H1 (cell line): ENCODE data around the gene SHISA8. TPM values are rescaled to one million over a fixed set of nuclear protein-coding genes. Genes with fewer than 3 reads are reported as not detected.

ENCODE experiments used
- CTCF ChIA-PET: fragments of 300-600 bp; sonication (Branson Sonifier 250); formaldehyde crosslinking; loops from one replicate; lab custom pipeline; 2021; ENCODE audit not compliant: partially characterized antibody; lab: Charles Lee
- POLR2A ChIA-PET: fragments of 300-600 bp; sonication (Branson Sonifier 250); formaldehyde crosslinking; loops from one replicate; lab custom pipeline; 2021; ENCODE audit warnings: inconsistent platforms; ENCODE audit not compliant: partially characterized antibody; lab: Charles Lee
- DNase-seq, 2 experiments: peaks; one replicate each; pipeline versions ENCODE4 v3.0.0 to v3.0.0-alpha.2; 2010 to 2022; ENCODE audit warnings: low spot score in 2 of 2, low read depth in 1 of 2, mixed read lengths in 1 of 2
- FAIRE-seq: peaks from 2 replicates; lab custom pipeline; 2011; peaks lifted over from hg19 to GRCh38; lab: Jason Lieb, UNC
- H2AFZ ChIP-seq: 2 replicates; pipeline ENCODE4 v1.8.1; 2012; ENCODE audit warnings: low read length, inconsistent platforms
- H2AK5ac ChIP-seq: 2 replicates; pipeline ENCODE4 v1.6.1; 2013; ENCODE audit warnings: low read depth, low read length
- H2BK120ac ChIP-seq: replicated peaks from 2 replicates; pipeline ENCODE3; 2013; ENCODE audit warnings: low read depth, low read length, inconsistent platforms
- H2BK12ac ChIP-seq: 2 replicates; pipeline ENCODE4 v1.6.1; 2013; ENCODE audit warnings: low read depth, low read length
- H2BK15ac ChIP-seq: 2 replicates; pipeline ENCODE4 v1.6.1; 2013; ENCODE audit warnings: low read length
- H2BK20ac ChIP-seq: 2 replicates; pipeline ENCODE4 v1.6.1; 2013; ENCODE audit warnings: low read length
- H2BK5ac ChIP-seq: 2 replicates; pipeline ENCODE4 v1.6.1; 2013; ENCODE audit warnings: low read depth, low read length
- H3K14ac ChIP-seq: 2 replicates; pipeline ENCODE4 v1.6.1; 2013; ENCODE audit warnings: inconsistent platforms; ENCODE audit not compliant: insufficient read length
- H3K18ac ChIP-seq: 2 replicates; pipeline ENCODE4 v1.6.1; 2013; ENCODE audit warnings: low read length; ENCODE audit errors: extremely low read depth
- H3K23ac ChIP-seq: 2 replicates; pipeline ENCODE4 v1.6.1; 2013; ENCODE audit warnings: inconsistent platforms; ENCODE audit not compliant: insufficient read length
- H3K23me2 ChIP-seq: 2 replicates; pipeline ENCODE4 v1.6.1; 2013; ENCODE audit warnings: low read depth, low read length
- H3K27ac ChIP-seq: 2 replicates; pipeline ENCODE4 v1.6.1; 2011; ENCODE audit warnings: low read depth, low read length, inconsistent platforms
- H3K27me3 ChIP-seq, 4 experiments: replicated peaks in 1 of 4; 1 replicate in 1 of 4; 2 replicates in 3 of 4; pipeline versions ENCODE4 v1.6.1 to v1.8.1; 2011 to 2013; ENCODE audit warnings: low read length in 3 of 4, mild to moderate bottlenecking in 3 of 4, inconsistent platforms in 2 of 4, mixed read lengths in 2 of 4, moderate library complexity in 1 of 4; ENCODE audit not compliant: control insufficient read depth in 3 of 4, insufficient read depth in 3 of 4; ENCODE audit errors: extremely low read depth in 1 of 4
- H3K36me3 ChIP-seq, 4 experiments: 2 replicates each; pipeline versions ENCODE4 v1.6.1 to v1.8.1; 2011 to 2013; ENCODE audit warnings: mild to moderate bottlenecking in 4 of 4, low read length in 3 of 4, moderate library complexity in 2 of 4, control low read depth in 1 of 4, inconsistent platforms in 1 of 4; ENCODE audit not compliant: insufficient read depth in 4 of 4, control insufficient read depth in 2 of 4
- H3K4ac ChIP-seq: replicated peaks from 2 replicates; pipeline ENCODE3; 2013; ENCODE audit warnings: low read length, low read depth, mixed read lengths, inconsistent platforms; ENCODE audit not compliant: insufficient read length
- H3K4me1 ChIP-seq, 4 experiments: replicated peaks in 1 of 4; 1 replicate in 1 of 4; 2 replicates in 3 of 4; pipeline versions ENCODE4 v1.6.1 to v1.8.1; 2011 to 2013; ENCODE audit warnings: low read length in 3 of 4, inconsistent platforms in 2 of 4, mixed read lengths in 1 of 4; ENCODE audit not compliant: insufficient read depth in 4 of 4, control insufficient read depth in 3 of 4
- H3K4me2 ChIP-seq, 2 experiments: 2 replicates each; pipeline versions ENCODE4 v1.6.1 to v1.8.1; 2011 to 2013; ENCODE audit warnings: low read depth in 2 of 2, low read length in 2 of 2, control low read depth in 1 of 2, inconsistent platforms in 1 of 2, mild to moderate bottlenecking in 1 of 2; ENCODE audit not compliant: insufficient read depth in 1 of 2
- H3K4me3 ChIP-seq, 4 experiments: fragments of 200-600, 300-600 bp in 1 of 4; sonication (generic), shearing (Covaris generic), sonication (Bioruptor Twin) in 1 of 4; 2 replicates each; pipeline versions ENCODE4 v1.5.1 to v1.8.1; 2011 to 2016; ENCODE audit warnings: low read length in 4 of 4, low read depth in 3 of 4, control low read depth in 2 of 4, inconsistent platforms in 2 of 4, mild to moderate bottlenecking in 2 of 4, mixed read lengths in 1 of 4, moderate library complexity in 1 of 4; ENCODE audit not compliant: insufficient read depth in 2 of 4; ENCODE audit errors: extremely low read depth in 1 of 4
- H3K56ac ChIP-seq: replicated peaks from 2 replicates; pipeline ENCODE3; 2013; ENCODE audit warnings: low read depth, mild to moderate bottlenecking, mixed read lengths, low read length, inconsistent platforms; ENCODE audit not compliant: insufficient read length
- H3K79me1 ChIP-seq: 2 replicates; pipeline ENCODE4 v1.6.1; 2013; ENCODE audit warnings: low read depth, low read length, control low read depth
- H3K79me2 ChIP-seq, 2 experiments: 2 replicates each; pipeline versions ENCODE4 v1.6.1 to v1.8.1; 2012 to 2013; ENCODE audit warnings: low read length in 2 of 2, mild to moderate bottlenecking in 2 of 2, inconsistent platforms in 1 of 2; ENCODE audit not compliant: insufficient read depth in 2 of 2, control insufficient read depth in 1 of 2
- H3K9ac ChIP-seq, 4 experiments: replicated peaks in 1 of 4; 1 replicate in 1 of 4; 2 replicates in 3 of 4; pipeline versions ENCODE4 v1.6.1 to v1.8.1; 2011 to 2013; ENCODE audit warnings: low read depth in 3 of 4, low read length in 3 of 4, control low read depth in 2 of 4, mild to moderate bottlenecking in 2 of 4, moderate library complexity in 2 of 4, inconsistent platforms in 1 of 4; ENCODE audit errors: extremely low read depth in 1 of 4
- H3K9me3 ChIP-seq, 2 experiments: 2 replicates each; pipeline versions ENCODE4 v1.6.1 to v1.8.1; 2012 to 2013; ENCODE audit warnings: mild to moderate bottlenecking in 2 of 2, moderate library complexity in 2 of 2, control low read depth in 1 of 2, inconsistent platforms in 1 of 2, low read depth in 1 of 2, low read length in 1 of 2, mixed read lengths in 1 of 2; ENCODE audit not compliant: insufficient read depth in 2 of 2
- H4K20me1 ChIP-seq, 2 experiments: replicated peaks in 1 of 2; 2 replicates each; pipeline versions ENCODE3 to v1.8.1; 2011 to 2013; ENCODE audit warnings: inconsistent platforms in 2 of 2, low read length in 2 of 2, mild to moderate bottlenecking in 1 of 2; ENCODE audit not compliant: insufficient read depth in 2 of 2, control insufficient read depth in 1 of 2
- H4K5ac ChIP-seq: 2 replicates; pipeline ENCODE4 v1.6.1; 2013; ENCODE audit warnings: low read length, low read depth, mixed read lengths, inconsistent platforms; ENCODE audit not compliant: insufficient read length
- H4K8ac ChIP-seq: 2 replicates; pipeline ENCODE4 v1.8.0; 2013; ENCODE audit warnings: mild to moderate bottlenecking, moderate library complexity, low read length, inconsistent platforms; ENCODE audit not compliant: insufficient read depth; ENCODE audit errors: extremely low read depth
- H4K91ac ChIP-seq: replicated peaks from 2 replicates; pipeline ENCODE3; 2013; ENCODE audit warnings: low read length, mixed read lengths, inconsistent platforms; ENCODE audit not compliant: insufficient read length
- BCL11A ChIP-seq, 2 experiments: IDR thresholded peaks; one replicate each; pipeline ENCODE4 v1.6.1; 2011; ENCODE audit warnings: low read depth in 2 of 2, low read length in 2 of 2, mild to moderate bottlenecking in 2 of 2
- BRCA1 ChIP-seq: IDR thresholded peaks from 2 replicates; pipeline ENCODE4 v1.6.1; 2012; ENCODE audit warnings: low read depth, low read length, improper control_type of control experiment
- CHD1 ChIP-seq: IDR thresholded peaks from 2 replicates; pipeline ENCODE4 v1.6.1; 2012; ENCODE audit warnings: low read depth, low read length, improper control_type of control experiment
- EZH2 ChIP-seq: fragments of 200-600 bp; sonication (generic); IDR thresholded peaks from 2 replicates; pipeline ENCODE4 v1.7.1; 2012; ENCODE audit warnings: low read depth, mild to moderate bottlenecking, moderate library complexity, low read length, inconsistent platforms; ENCODE audit not compliant: severe bottlenecking
- MAX ChIP-seq: IDR thresholded peaks from 2 replicates; pipeline ENCODE4 v1.6.1; 2012; ENCODE audit warnings: inconsistent platforms
- POLR2A ChIP-seq, 2 experiments: IDR thresholded peaks; 1 replicate in 1 of 2; 2 replicates in 1 of 2; pipeline ENCODE4 v1.6.1; 2011; ENCODE audit warnings: low read depth in 2 of 2, low read length in 2 of 2, mild to moderate bottlenecking in 2 of 2; ENCODE audit errors: control extremely low read depth in 1 of 2
- RFX5 ChIP-seq: IDR thresholded peaks from 2 replicates; pipeline ENCODE4 v1.6.1; 2011; ENCODE audit warnings: low read depth, low read length, improper control_type of control experiment, borderline replicate concordance
- SAP30 ChIP-seq: fragments of 300-600 bp; sonication (generic); IDR thresholded peaks from 2 replicates; pipeline ENCODE4 v1.7.1; 2012; ENCODE audit warnings: low read length, moderate library complexity, mild to moderate bottlenecking, inconsistent platforms; ENCODE audit not compliant: insufficient read depth, insufficient replicate concordance
- SIRT6 ChIP-seq: IDR thresholded peaks from one replicate; pipeline ENCODE4 v1.7.1; 2012; ENCODE audit warnings: low read length, inconsistent platforms
- SP1 ChIP-seq: IDR thresholded peaks from 2 replicates; pipeline ENCODE4 v1.6.1; 2011; ENCODE audit warnings: low read depth, low read length
- TAF1 ChIP-seq: IDR thresholded peaks from 2 replicates; pipeline ENCODE4 v1.6.1; 2011; ENCODE audit warnings: mild to moderate bottlenecking, low read depth, low read length
- TBP ChIP-seq: IDR thresholded peaks from 2 replicates; pipeline ENCODE4 v1.6.1; 2011; ENCODE audit warnings: low read depth, low read length, improper control_type of control experiment
- USF2 ChIP-seq: IDR thresholded peaks from 2 replicates; pipeline ENCODE4 v1.6.1; 2011; ENCODE audit warnings: low read length, improper control_type of control experiment
- ZNF274 ChIP-seq: IDR thresholded peaks from 2 replicates; pipeline ENCODE4 v1.7.0; 2012; ENCODE audit warnings: low read length, borderline replicate concordance; ENCODE audit errors: extremely low read depth
- WGBS, 2 experiments: shearing (Covaris generic) in 1 of 2; methylation state at CpG; one replicate each; pipeline versions ENCODE4 v1.1.6 to v1.1.7; 2013 to 2015; ENCODE audit warnings: low lambda C conversion rate in 2 of 2, mixed read lengths in 2 of 2, inconsistent platforms in 1 of 2, low coverage in 1 of 2, missing lambda C conversion rate in 1 of 2; ENCODE audit not compliant: insufficient replicate concordance in 2 of 2, insufficient coverage in 1 of 2, insufficient read length in 1 of 2; ENCODE audit errors: extremely low coverage in 1 of 2, missing lambda C conversion rate in 1 of 2; 5-methylcytosine and 5-hydroxymethylcytosine counted together
- polyA plus RNA-seq, 7 experiments: library from polyadenylated mRNA; depleted of rRNA in 3 of 7; stranded (reverse) in 5 of 7; unstranded in 2 of 7; fragments of >200 nt in 5 of 7; fragments of 200-250 nt in 2 of 7; gene quantifications; 1 replicate in 5 of 7; 2 replicates in 1 of 7; 4 replicates in 1 of 7; pipeline versions ENCODE4 v1.2.1 to v1.2.3, GENCODE V29; 2011 to 2013; ENCODE audit warnings: missing spikeins in 2 of 7, mixed read lengths in 2 of 7
- total RNA-seq: library from RNA; stranded (reverse); fragmentation: NEBNext Ultra II Directional; extraction: Animal tissue kit (Norgen Biotek cat#: 25700); gene quantifications from 2 replicates; pipeline ENCODE4 v1.2.1, GENCODE V29; 2021

The SHISA8 gene
- total and polyA plus RNA-seq, 2 of the 8 experiments (the other 6 are each of a cell fraction or from before 2014, with no cell fraction given), result 0.14 to 0.89 TPM

GRCh38 chr22:41929418-41929810 lies 14.5 kb upstream of the SHISA8 start:
- Histone ChIP-seq H3K4me1 (peaks cover 0 to 24% (median 13%) of the 10 kb centered on the region in 4 experiments; a peak in 6 of 7 replicates), H2BK5ac (no peak overlapping the region), H3K27me3 (peaks cover 11 to 42% (median 30%) of the 10 kb centered on the region in 4 experiments), H3K23ac (no peak overlapping the region), H2BK15ac (no peak overlapping the region), H4K91ac (no peak overlapping the region), H3K18ac (no peak overlapping the region), H3K9me3 (no peaks in the 10 kb centered on the region), H3K27ac (no peak overlapping the region), H3K36me3 (no peaks in the 10 kb centered on the region), H2BK20ac (no peak overlapping the region), H2BK12ac (no peak overlapping the region), H3K79me2 (no peaks in the 10 kb centered on the region), H4K20me1 (peaks cover 6% of the 10 kb centered on the region in 2 experiments), H3K4me2 (no peak overlapping the region), H2AK5ac (no peak overlapping the region), H2BK120ac (no peak overlapping the region), H3K56ac (no peak overlapping the region), H3K23me2 (peaks cover 4% of the 10 kb centered on the region; the same call in 1 of the 2 replicates), H3K14ac (no peak overlapping the region), H4K8ac (no peak overlapping the region), H2AFZ (no peak overlapping the region), H3K4ac (no peak overlapping the region), H4K5ac (no peak overlapping the region), H3K4me3 (no peak overlapping the region), H3K79me1 (no peaks in the 10 kb centered on the region), H3K9ac (no peak overlapping the region)
- POLR2A ChIA-PET, result interaction anchor here (0.7 to 3.7 kb wide), 11 partner anchors 8 to 241 kb away, joined by 3 to 17 read pairs (median 5); partner anchors contain the start of genes CENPM and SNU13
- WGBS, 2 experiments, result 86% methylated on average over 8 of the region's 8 CpGs; no CpG with 5 or more reads in 1 of the 2 experiments
- FAIRE-seq (no peak), DNase-seq (no peak)
- CTCF ChIA-PET, result interaction anchor here (1.1 to 5.9 kb wide), 4 partner anchors 9 to 232 kb away, joined by 3 to 77 read pairs (median 8); no protein-coding TSS in a partner anchor
- TF ChIP-seq POLR2A (IDR thresholded peaks at IDR 0.05; ENCODE audit: control extremely low read depth in 1 of 2, low read depth in 2 of 2, low read length in 2 of 2), result no peak
- TF ChIP-seq TBP, result no peak
- no peak for TF ChIP-seq MAX
- TF ChIP-seq BRCA1, result no peak
- no peak for TF ChIP-seq SIRT6
- TF ChIP-seq BCL11A (IDR thresholded peaks at IDR 0.05; ENCODE audit: low read depth in 2 of 2, low read length in 2 of 2), result no peak
- TF ChIP-seq SAP30, result no peak
- TF ChIP-seq SP1, result no peak
- TF ChIP-seq EZH2, result no peak
- TF ChIP-seq USF2, result no peak
- TF ChIP-seq CHD1, result no peak
- no peak for TF ChIP-seq ZNF274
- no peak for TF ChIP-seq RFX5
- TF ChIP-seq TAF1, result no peak
